Upper lobe of left lung (tissue), 6 donors: ENCODE results near the gene BGN. TPM values are rescaled to one million over a fixed set of nuclear protein-coding genes. Genes with fewer than 3 reads are reported as not detected.
A peak's percentile ranks its signal among the peaks of the same experiment; 100 is the strongest.

Experiments used
- ATAC-seq, 2 donors: fragments of 200-7000 bp; cut with Tn5 transposase; one replicate each; pipeline ENCODE4 v1.9.1; 2022; ENCODE audit warnings: mild to moderate bottlenecking in 2 of 2, moderate library complexity in 2 of 2; ENCODE audit not compliant: low FRiP score in 2 of 2
- DNase-seq, 2 donors: peaks; one replicate each; pipeline ENCODE4 v3.0.0-alpha.2; 2019 to 2020
- H3K27ac ChIP-seq, 4 donors: fragments of 200-600 bp; sonication (generic); one replicate each; pipeline ENCODE4 v1.5.1; 2016 to 2019
- H3K27me3 ChIP-seq, 4 donors: fragments of 200-600 bp; sonication (generic); one replicate each; pipeline ENCODE4 v1.5.1; 2017 to 2019
- H3K36me3 ChIP-seq, 4 donors: fragments of 200-600 bp; sonication (generic); one replicate each; pipeline ENCODE4 v1.5.1; 2016 to 2019
- H3K4me1 ChIP-seq, 4 donors: fragments of 200-600 bp; sonication (generic); one replicate each; pipeline ENCODE4 v1.5.1; 2018 to 2019
- H3K4me3 ChIP-seq, 4 donors: fragments of 200-600 bp; sonication (generic); one replicate each; pipeline ENCODE4 v1.5.1; 2017 to 2019; ENCODE audit warnings: mild to moderate bottlenecking in 2 of 4, moderate library complexity in 1 of 4
- H3K9me3 ChIP-seq, 4 donors: fragments of 200-600 bp; sonication (generic); one replicate each; pipeline ENCODE4 v1.5.1; 2018 to 2019
- EP300 ChIP-seq, 4 donors: sonication (generic); formaldehyde crosslinking; IDR thresholded peaks; one replicate each; pipeline ENCODE4 v1.5.1; 2017; ENCODE audit warnings: antibody characterized with exemption in 4 of 4, control low read depth in 2 of 4
- POLR2A ChIP-seq, 4 donors: fragments of 450-650 bp; IDR thresholded peaks; one replicate each; pipeline ENCODE4 v1.5.1; 2016 to 2017; ENCODE audit warnings: antibody characterized with exemption in 4 of 4, mild to moderate bottlenecking in 2 of 4
- POLR2AphosphoS5 ChIP-seq, 2 donors: sonication (generic); formaldehyde crosslinking; IDR thresholded peaks; one replicate each; pipeline ENCODE4 v1.5.1; 2017; ENCODE audit warnings: antibody characterized with exemption in 2 of 2
- WGBS, 2 donors: methylation state at CpG; one replicate each; pipeline ENCODE4 v1.1.5; 2017 to 2018; 5-methylcytosine and 5-hydroxymethylcytosine counted together
- total RNA-seq, 6 donors: library from RNA; depleted of rRNA in 4 of 6; stranded (reverse); fragments of >200 nt in 4 of 6; gene quantifications; one replicate each; pipeline versions ENCODE4 v1.1.0 to v1.2.1, GENCODE V29; 2016 to 2021
- TF ChIP-seq, protein P1 (sequence below), 6 experiments: fragments of 450-650 bp in 4 of 6; fragments of 200-600 bp in 2 of 6; sonication (generic) in 2 of 6; IDR thresholded peaks; one replicate each; pipeline ENCODE4 v1.5.1; 2016 to 2019; ENCODE audit warnings: antibody characterized with exemption in 6 of 6
- donor health status: DM: no; HTN: no; CAD: no; lungs with moderate emphysema.
- donor health status: DM: no; HTN: yes; CAD: no; lungs with severe emphysema.

The BGN gene
- total RNA-seq, 6 donors from 2014 or later, result 13.0 to 251 (median 86.3) TPM

DNA sequence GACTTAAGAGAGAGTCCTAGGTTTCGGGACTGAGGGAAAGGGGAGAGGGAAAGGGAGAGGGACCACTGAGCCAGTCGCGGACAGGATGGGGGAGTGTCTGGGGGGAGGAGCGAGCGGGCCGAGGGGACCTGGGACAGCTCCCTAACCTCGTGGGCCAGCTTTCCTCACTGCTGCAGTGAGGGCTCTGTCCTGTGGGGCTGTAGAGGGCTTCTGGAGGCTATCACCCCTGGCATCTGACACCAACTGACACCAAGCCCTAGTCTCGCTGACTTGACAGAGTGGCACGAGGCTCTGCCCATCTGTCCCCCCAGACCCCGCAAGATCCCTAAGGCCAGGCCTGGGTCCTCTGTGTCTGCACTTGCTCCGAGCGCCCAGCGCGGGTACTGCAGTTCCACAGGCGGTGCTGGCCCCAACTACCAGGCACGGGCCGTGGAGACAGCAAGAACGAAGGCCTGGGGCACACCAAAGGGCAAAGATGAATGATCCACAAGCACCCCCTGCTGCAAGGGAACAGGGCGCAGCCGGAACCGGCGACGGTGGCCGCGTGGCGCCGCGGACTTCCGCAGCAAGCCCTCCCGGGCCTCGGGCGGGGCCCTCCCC, 24.9 kb upstream of the BGN start:
- H3K4me1 ChIP-seq, result peaks cover 5 to 23% (median 8%) of the 10 kb centered on the region in 4 donors
- no peaks in the 10 kb centered on the region for H3K9me3 ChIP-seq
- peak; percentile 0 to 51 for ATAC-seq
- peak overlapping the region; percentile 69 to 79 (median 74) for H3K27ac ChIP-seq
- peak in 1 of 2 donors; percentile 41 for DNase-seq
- H3K4me3 ChIP-seq, result peak overlapping the region; percentile 30 to 84 (median 62)
- H3K36me3 ChIP-seq, result peaks cover 0 to 15% (median 0%) of the 10 kb centered on the region in 4 donors
- peaks cover 0 to 4% (median 0%) of the 10 kb centered on the region in 4 donors for H3K27me3 ChIP-seq
- WGBS, 2 donors, result 44% methylated on average over 31 of the region's 32 CpGs; no CpG with 5 or more reads in 1 of the 2 donors
- TF ChIP-seq POLR2AphosphoS5 (IDR thresholded peaks at IDR 0.05) (no peak), EP300 (IDR thresholded peaks at IDR 0.05) (no peak), POLR2A (IDR thresholded peaks at IDR 0.05) (no peak)
- TF ChIP-seq, protein P1, sequence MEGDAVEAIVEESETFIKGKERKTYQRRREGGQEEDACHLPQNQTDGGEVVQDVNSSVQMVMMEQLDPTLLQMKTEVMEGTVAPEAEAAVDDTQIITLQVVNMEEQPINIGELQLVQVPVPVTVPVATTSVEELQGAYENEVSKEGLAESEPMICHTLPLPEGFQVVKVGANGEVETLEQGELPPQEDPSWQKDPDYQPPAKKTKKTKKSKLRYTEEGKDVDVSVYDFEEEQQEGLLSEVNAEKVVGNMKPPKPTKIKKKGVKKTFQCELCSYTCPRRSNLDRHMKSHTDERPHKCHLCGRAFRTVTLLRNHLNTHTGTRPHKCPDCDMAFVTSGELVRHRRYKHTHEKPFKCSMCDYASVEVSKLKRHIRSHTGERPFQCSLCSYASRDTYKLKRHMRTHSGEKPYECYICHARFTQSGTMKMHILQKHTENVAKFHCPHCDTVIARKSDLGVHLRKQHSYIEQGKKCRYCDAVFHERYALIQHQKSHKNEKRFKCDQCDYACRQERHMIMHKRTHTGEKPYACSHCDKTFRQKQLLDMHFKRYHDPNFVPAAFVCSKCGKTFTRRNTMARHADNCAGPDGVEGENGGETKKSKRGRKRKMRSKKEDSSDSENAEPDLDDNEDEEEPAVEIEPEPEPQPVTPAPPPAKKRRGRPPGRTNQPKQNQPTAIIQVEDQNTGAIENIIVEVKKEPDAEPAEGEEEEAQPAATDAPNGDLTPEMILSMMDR (IDR thresholded peaks at IDR 0.05), result peak in 4 of 6 experiments; percentile 17 to 59 (median 39)

DNA sequence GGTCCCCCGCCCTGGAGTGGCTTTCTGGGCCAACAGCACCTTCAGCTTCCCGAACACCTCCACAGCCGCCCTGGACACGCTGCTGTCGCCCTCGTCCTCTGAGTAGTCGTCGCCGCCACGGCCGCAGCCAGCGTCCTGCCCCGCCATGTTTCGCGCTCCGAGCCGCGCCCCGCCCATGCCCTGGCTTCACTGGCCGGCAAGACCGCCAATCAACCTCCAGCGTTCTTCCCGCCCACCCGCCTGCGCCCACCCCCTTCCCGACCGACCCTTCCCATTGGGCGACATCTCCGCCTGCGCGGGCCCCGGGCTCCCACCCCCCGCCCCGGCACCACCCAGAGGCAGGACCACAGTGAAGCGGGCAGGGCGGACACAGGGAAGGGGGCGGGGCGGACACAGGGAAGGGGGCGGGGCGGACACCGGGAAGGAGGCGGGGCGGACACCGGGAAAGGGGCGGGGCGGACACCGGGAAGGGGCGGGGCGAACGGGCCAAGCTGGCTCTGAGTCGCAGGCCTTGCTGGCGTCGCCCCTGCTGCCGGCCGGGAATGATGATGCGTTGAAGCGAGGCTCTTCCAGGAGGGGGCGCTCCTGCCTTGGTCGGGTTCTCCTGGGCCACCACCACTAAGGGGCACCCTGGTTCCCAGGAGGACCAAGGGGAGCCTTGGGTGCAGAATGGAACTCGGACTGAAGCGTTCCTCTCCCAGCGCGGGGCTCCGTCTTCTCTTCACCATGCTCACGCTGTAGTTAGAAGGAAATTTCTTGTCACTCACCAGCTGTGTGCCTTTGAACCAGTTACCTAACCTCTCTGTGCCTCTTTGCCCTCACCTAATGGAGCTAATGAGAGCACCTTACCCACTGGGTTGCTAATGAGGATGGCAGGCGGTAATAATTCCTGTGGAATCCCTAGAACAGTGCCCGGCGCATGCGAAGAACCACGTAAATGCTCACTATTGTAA, 24.1 kb upstream of the BGN start, which contains the start of gene HAUS7:
Gene HAUS7, minus strand, starts transcription at position 166 of the 953 bp plus-strand sequence. Its CDS starts 19 bp downstream, at position 147.
- Histone ChIP-seq H3K27ac (peak within 1 kb of the TSS; percentile 69 to 79 (median 74)), H3K4me3 (peak within 1 kb of the TSS; percentile 30 to 84 (median 62)), H3K4me1 (peaks cover 7 to 23% (median 10%) of the 10 kb centered on the region in 4 donors), H3K36me3 (peaks cover 0 to 15% (median 0%) of the 10 kb centered on the region in 4 donors), H3K27me3 (peaks cover 0 to 4% (median 0%) of the 10 kb centered on the region in 4 donors), H3K9me3 (no peaks in the 10 kb centered on the region)
- DNase-seq (peak; percentile 90 to 97), ATAC-seq (peak; percentile 92)
- 32% methylated on average over 68 of the region's 70 CpGs; no CpG with 5 or more reads in 1 of the 2 donors for WGBS, 2 donors
- no peak for TF ChIP-seq EP300 (IDR thresholded peaks at IDR 0.05)
- TF ChIP-seq, protein P1 (IDR thresholded peaks at IDR 0.05), result peak; percentile 60 to 81 (median 73)
- TF ChIP-seq POLR2AphosphoS5 (IDR thresholded peaks at IDR 0.05), result peak in 1 of 2 donors; percentile 42
- peak in 2 of 4 donors; percentile 46 to 54 for TF ChIP-seq POLR2A (IDR thresholded peaks at IDR 0.05)

DNA sequence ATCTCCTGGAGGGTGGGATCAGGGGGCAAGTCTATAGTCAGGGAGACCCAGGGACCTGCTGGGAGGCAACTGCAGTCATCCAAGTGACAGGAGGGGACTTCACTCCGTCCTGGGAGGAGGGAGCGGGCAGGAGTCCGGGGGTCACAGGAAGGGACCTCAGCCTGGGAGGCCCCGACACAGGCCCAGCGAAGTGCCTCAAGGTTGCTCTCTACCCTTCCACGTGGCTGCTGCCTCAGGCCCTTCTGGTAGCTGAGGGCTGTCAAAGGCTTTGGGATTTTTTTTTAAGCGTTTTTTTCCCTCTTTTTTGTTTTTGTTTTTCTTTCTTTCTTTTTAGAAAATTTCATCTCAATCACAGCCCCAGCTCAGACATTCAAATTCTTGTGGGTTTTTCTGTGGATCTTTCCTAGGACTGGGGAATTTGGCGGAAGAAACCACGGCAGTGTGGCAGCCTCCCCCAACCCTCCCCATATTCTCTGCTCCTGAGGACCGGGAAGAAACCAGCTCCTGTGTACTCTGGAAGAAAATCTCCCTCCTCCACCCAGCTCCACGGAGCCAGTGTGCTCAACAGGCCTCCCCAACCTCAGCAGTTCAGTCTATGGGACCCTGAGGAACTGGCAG, 23.0 kb upstream of the BGN start:
- Histone ChIP-seq H3K27me3 (peaks cover 0 to 4% (median 0%) of the 10 kb centered on the region in 4 donors), H3K4me1 (peaks cover 7 to 23% (median 10%) of the 10 kb centered on the region in 4 donors), H3K4me3 (no peak overlapping the region), H3K9me3 (no peaks in the 10 kb centered on the region), H3K36me3 (peaks cover 0 to 15% (median 0%) of the 10 kb centered on the region in 4 donors), H3K27ac (peak overlapping the region in 1 of 4 donors; percentile 73)
- ATAC-seq (no peak), DNase-seq (no peak)
- WGBS, 2 donors, result 71 to 76% methylated on average over 8 to 11 of the region's 11 CpGs
- TF ChIP-seq POLR2AphosphoS5 (IDR thresholded peaks at IDR 0.05), result no peak

DNA sequence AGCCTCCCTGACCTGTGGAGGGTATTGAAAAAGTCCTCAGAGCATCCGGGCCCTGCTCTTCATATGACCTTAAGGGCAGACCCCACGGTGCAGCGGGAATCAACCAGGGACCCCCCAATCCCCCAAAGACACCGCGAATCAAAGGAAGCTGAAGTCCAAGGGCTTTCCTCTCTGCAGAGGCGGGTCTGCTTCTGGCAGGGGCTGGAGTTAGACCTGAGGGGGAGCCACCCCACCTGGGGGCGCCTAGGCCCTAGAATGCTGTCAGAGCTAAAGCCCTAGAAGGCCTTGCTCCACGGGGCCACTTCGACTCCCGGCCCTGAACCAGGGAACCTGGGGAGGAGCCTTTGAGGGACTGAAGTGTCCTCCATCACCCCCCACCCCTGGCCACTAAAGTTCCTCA, 21.7 kb upstream of the BGN start:
- peaks cover 0 to 4% (median 0%) of the 10 kb centered on the region in 4 donors for H3K27me3 ChIP-seq
- no peak overlapping the region for H3K27ac ChIP-seq
- H3K36me3 ChIP-seq, result peaks cover 0 to 6% (median 0%) of the 10 kb centered on the region in 4 donors
- peaks cover 7 to 30% (median 10%) of the 10 kb centered on the region in 4 donors for H3K4me1 ChIP-seq
- DNase-seq (no peak), ATAC-seq (no peak)
- WGBS, 2 donors, result 96% methylated on average over 8 of the region's 10 CpGs; no CpG with 5 or more reads in 1 of the 2 donors
- no peaks in the 10 kb centered on the region for H3K9me3 ChIP-seq
- H3K4me3 ChIP-seq, result no peak overlapping the region
- TF ChIP-seq, protein P1 (IDR thresholded peaks at IDR 0.05), result no peak
- TF ChIP-seq POLR2A (IDR thresholded peaks at IDR 0.05) (no peak), POLR2AphosphoS5 (IDR thresholded peaks at IDR 0.05) (no peak), EP300 (IDR thresholded peaks at IDR 0.05) (no peak)
